ENCODE data around the gene MGAT4C. TPM values are rescaled to one million over a fixed set of nuclear protein-coding genes. Genes with fewer than 3 reads are reported as not detected.

The MGAT4C gene
- under 0.01 TPM in 1 of 2 replicates, not detected in the other for total RNA-seq

GRCh38 chr12:86256163-86256562, at the start of gene MGAT4C:
MGAT4C (minus strand) TSS chr12:86256391.

All from tracheal epithelial cell (primary cell).